Measurements from ENCODE around the gene CXCL5. TPM values are rescaled to one million over a fixed set of nuclear protein-coding genes. Genes with fewer than 3 reads are reported as not detected.
"Not testable (repeated sequence)": the region's sequence is repeated elsewhere in the genome, so short reads cannot be mapped to it uniquely, and the experiment has no call there.

The CXCL5 gene
- polyA plus RNA-seq, 4 donors, result 0.10 to 0.81 (median 0.14) TPM

GRCh38 chr4:73976217-73976616 is 22.3 kb downstream of the CXCL5 start:
- no peak for DNase-seq (ENCODE audit: low read depth in 4 of 4, low spot score in 3 of 4)

GRCh38 chr4:73974352-73974751 is 24.1 kb downstream of the CXCL5 start:
- no peak for DNase-seq (ENCODE audit: low read depth in 4 of 4, low spot score in 3 of 4)

- DNase-seq (ENCODE audit: low read depth in 4 of 4, low spot score in 3 of 4), result no peak
These were observed 27.5 kb downstream of the CXCL5 start for GRCh38 chr4:73970945-73971344.

- no peak for DNase-seq (ENCODE audit: low read depth in 4 of 4, low spot score in 3 of 4)
These were observed 28.5 kb downstream of the CXCL5 start for GRCh38 chr4:73970011-73970410.

GRCh38 chr4:73967866-73968265 is 30.6 kb downstream of the CXCL5 start:
- DNase-seq (ENCODE audit: low read depth in 4 of 4, low spot score in 3 of 4), result no peak

- no peak for DNase-seq (ENCODE audit: low read depth in 4 of 4, low spot score in 3 of 4)
These were observed 33.4 kb downstream of the CXCL5 start for GRCh38 chr4:73964862-73965611.

GRCh38 chr4:73962724-73963123 is 35.8 kb downstream of the CXCL5 start:
- DNase-seq (ENCODE audit: low read depth in 4 of 4, low spot score in 3 of 4), result no peak

- not testable (repeated sequence) for DNase-seq (ENCODE audit: low read depth in 4 of 4, low spot score in 3 of 4)
These were observed 39.4 kb downstream of the CXCL5 start for GRCh38 chr4:73959041-73959440.

- no peak for DNase-seq (ENCODE audit: low read depth in 4 of 4, low spot score in 3 of 4)
These were observed 46.1 kb downstream of the CXCL5 start for GRCh38 chr4:73952352-73952751.

- not testable (repeated sequence) for DNase-seq (ENCODE audit: low read depth in 4 of 4, low spot score in 3 of 4)
These were observed 48.0 kb downstream of the CXCL5 start for GRCh38 chr4:73950376-73950920.

GRCh38 chr4:73948990-73949706 is 49.3 kb downstream of the CXCL5 start:
- DNase-seq (ENCODE audit: low read depth in 4 of 4, low spot score in 3 of 4), result no peak

- DNase-seq (ENCODE audit: low read depth in 4 of 4, low spot score in 3 of 4), result no peak
These were observed 50.2 kb downstream of the CXCL5 start for GRCh38 chr4:73948291-73948690.

GRCh38 chr4:73947239-73947985 is 51.1 kb downstream of the CXCL5 start:
- no peak for DNase-seq (ENCODE audit: low read depth in 4 of 4, low spot score in 3 of 4)

GRCh38 chr4:73945674-73946449 is 52.6 kb downstream of the CXCL5 start:
- DNase-seq (ENCODE audit: low read depth in 4 of 4, low spot score in 3 of 4), result no peak

Other genes starting within 250 kb of the CXCL5 start
- gene CXCL6, start 162.0 kb downstream of the CXCL5 start, polyA plus RNA-seq (ENCODE audit: insufficient read length in 4 of 4), result under 1 TPM in 1 of 4 donors, not detected in 3; 0.10 TPM
- gene PF4V1, start 145.4 kb downstream of the CXCL5 start, polyA plus RNA-seq (ENCODE audit: insufficient read length in 4 of 4), result 1 to 10 TPM in 2 of 4 donors, not detected in 2; 1.2 to 1.4 TPM
- 1 to 10 TPM in 1 of 4 donors, under 1 TPM in 2, not detected in 1; 0.50 to 1.7 (median 0.53) TPM for gene CXCL1, start 129.3 kb downstream of the CXCL5 start, polyA plus RNA-seq (ENCODE audit: insufficient read length in 4 of 4)
- 10 to 100 TPM in 1 of 4 donors, 1 to 10 TPM in 3; 2.6 to 11.4 (median 4.9) TPM for gene PF4, start 16.6 kb downstream of the CXCL5 start, polyA plus RNA-seq (ENCODE audit: insufficient read length in 4 of 4)
- 10 to 100 TPM in 3 of 4 donors, 1 to 10 TPM in 1; 5.3 to 40.9 (median 14.6) TPM for gene PPBP, start 10.5 kb downstream of the CXCL5 start, polyA plus RNA-seq (ENCODE audit: insufficient read length in 4 of 4)
- gene CXCL3, start 40.0 kb upstream of the CXCL5 start, polyA plus RNA-seq (ENCODE audit: insufficient read length in 4 of 4), result 1 to 10 TPM in 1 of 4 donors, under 1 TPM in 3; 0.12 to 1.8 (median 0.17) TPM
- gene CXCL2, start 100.5 kb upstream of the CXCL5 start, polyA plus RNA-seq (ENCODE audit: insufficient read length in 4 of 4), result 1 to 10 TPM in 1 of 4 donors, under 1 TPM in 3; 0.27 to 3.7 (median 0.41) TPM
- 10 to 100 TPM; 12.7 to 30.6 (median 23.8) TPM for gene MTHFD2L, start 159.4 kb upstream of the CXCL5 start, polyA plus RNA-seq (ENCODE audit: insufficient read length in 4 of 4)